NCI-H2196 treated with DMSO at 0.1 percent for 48 hours (cell line): Measurements from ENCODE around the gene IL1RAPL2.
"Not testable (repeated sequence)": the region's sequence is repeated elsewhere in the genome, so short reads cannot be mapped to it uniquely, and the experiment has no call there.

ENCODE experiments used
- DNase-seq: peaks from one replicate; lab custom pipeline; 2025; ENCODE audit not compliant: unreplicated experiment; lab: John Stamatoyannopoulos, UW

IL1RAPL2 gene

DNA sequence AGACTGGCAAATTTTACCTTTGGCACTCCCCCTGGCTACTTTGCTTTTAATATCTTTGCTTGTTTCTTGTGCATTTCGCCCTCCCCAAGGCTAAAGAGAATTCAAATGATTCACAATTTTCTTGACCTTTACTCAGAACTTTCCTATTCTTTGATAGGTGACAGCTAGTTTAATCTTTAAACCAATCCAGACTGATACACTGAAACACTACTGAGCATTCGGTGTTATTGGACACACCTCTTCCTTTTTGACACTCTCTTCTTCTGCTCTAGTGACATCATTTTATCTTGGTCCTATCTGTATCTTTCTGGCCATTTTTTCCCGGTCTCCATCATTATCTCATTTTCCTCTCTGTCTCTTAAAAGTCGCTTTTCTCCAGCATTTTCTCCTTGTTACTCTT, 103.1 kb downstream of the IL1RAPL2 start:
- no peak for DNase-seq

DNA sequence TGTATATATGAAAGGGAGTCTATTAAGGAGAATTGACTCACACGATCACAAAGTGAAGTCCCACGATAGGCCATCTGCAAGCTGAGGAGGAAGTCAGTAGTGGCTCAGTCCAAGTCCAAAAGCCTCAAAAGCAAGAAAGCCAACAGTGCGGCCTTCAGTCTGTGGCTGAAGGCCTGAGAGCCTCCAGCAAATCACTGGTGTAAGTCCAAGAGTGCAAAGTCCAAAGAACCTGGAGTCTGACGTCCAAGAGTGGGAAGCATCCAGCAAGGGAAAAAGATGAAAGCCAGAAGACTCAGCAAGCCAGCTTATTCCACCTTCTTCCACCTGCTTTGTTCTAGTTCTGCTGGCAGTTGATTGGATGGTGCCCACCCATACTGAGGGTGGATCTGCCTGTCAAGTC, 104.1 kb downstream of the IL1RAPL2 start:
- DNase-seq: no peak

DNA sequence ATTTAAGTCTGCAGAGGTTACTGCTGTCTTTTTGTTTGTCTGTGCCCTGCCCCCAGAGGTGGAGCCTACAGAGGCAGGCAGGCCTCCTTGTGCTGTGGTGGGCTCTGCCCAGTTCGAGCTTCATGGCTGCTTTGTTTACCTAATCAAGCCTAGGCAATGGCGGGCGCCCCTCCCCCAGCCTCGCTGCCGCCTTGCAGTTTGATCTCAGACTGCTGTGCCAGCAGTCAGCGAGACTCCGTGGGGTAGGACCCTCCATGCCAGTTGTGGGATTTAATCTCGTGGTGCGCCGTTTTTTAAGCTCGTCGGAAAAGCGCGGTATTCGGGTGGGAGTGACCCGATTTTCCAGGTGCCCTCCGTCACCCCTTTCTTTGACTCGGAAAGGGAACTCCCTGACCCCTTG, 111.5 kb downstream of the IL1RAPL2 start:
- DNase-seq: not testable (repeated sequence)

DNA sequence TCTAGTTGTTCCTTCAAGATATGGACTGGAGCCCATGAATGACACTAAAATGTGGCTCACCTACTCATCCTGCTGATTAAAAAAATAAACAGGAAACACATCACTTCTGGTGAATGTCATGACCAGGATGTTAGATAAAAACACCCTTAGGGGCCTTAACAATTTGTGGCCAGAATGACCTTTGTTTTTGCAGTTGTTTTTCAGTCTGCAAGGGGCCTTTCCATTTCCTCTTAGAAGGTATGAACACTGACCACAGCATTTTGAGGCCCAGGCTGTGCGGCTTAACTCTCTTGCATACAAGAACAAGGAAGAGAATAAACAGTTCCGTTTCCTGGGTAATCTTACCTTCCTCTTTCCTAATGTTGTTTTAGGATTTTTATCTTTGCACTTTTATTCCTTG, 113.2 kb downstream of the IL1RAPL2 start:
- DNase-seq: no peak

DNA sequence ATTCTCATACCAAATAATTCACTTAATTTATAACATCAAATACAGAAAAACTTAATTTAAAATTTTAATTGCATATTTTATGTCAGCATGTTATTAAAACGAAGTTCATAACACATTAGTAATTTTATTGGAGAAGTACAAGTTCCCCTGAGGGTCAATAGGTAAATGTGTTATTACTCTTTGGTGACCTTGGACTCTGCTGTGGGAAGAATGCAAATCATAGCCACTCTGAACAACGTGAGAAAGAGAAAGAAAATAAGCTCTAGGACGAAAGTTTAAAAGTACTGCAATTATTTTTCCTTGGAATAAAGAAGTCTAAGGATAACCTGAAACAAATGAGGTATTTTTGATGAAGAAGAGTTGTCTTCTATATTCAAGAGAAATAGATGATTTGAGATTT, 115.2 kb downstream of the IL1RAPL2 start:
- DNase-seq: no peak

DNA sequence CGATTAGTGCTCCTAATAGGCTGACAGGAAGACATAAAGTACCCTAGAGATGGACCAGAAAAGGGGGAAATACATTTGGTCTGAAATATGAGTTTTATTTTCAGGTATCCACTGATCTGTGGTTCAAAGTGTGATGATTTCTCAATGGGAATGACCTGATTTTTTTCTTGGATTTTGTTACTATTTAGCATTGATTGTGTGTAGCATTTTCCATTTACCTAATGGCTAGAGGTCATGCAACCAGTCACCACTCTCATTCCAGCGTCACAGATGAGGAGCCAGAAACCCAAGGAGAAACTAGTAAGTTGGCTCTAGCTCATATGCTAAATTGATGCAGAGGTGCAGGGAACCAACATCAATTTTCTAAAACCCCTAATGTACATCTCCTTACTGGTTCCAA, 118.1 kb downstream of the IL1RAPL2 start:
- DNase-seq: no peak

DNA sequence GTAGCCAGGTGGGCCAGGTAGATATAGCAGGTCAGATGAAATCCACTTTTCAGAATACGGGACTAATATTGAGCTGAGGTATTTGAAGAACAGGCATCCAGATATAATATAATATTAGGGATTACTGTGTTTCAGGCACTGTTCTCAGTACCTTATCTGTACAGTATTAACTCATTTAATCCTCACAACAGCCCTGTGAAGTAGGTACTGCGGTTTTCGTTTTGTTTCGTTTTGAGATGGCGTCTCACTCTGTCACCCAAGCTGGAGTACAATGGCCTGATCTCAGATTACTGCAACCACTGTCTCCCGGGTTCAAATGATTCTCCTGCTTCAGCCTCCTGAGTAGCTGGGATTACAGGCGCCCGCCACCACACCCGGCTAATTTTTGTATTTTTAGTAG, 129.6 kb downstream of the IL1RAPL2 start:
- DNase-seq: no peak

DNA sequence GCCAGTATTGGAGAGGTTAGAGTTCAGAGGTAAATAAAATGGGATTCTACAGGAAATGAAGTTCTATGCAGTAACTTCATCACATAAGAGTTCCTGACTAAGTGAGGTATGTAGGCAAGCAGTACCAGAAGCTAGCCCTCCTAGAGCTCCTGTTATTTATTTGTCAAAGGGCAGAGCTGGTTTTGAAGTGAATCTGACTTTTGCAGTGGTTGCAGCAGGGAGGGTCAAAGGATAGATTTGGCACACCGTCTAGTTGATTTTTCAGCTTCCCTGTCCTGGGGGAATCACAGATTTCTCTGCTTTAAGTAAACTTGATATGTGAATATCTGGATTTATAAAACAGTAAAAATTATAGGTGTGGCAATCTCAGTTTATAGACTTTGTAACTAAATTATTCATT, 130.7 kb downstream of the IL1RAPL2 start:
- DNase-seq: no peak

DNA sequence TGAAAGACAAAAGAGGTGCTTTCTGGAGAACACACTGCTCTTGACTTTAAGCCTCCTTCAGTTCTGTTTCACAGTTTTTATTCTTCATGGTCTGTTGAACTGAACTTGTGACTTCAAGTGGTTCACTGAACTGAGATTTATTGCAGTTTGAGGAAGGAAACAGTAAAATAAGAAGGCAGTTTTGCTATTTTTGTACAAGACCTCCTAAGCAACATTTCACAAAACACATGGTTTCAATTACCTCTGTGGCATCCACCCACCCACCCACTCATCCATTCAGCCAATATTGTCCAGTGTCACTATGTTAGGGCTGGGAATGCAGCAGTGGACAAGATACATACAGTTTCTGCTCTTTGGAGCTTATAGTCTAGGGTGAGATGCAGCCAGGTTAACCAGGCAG, 131.3 kb downstream of the IL1RAPL2 start:
- no peak for DNase-seq

DNA sequence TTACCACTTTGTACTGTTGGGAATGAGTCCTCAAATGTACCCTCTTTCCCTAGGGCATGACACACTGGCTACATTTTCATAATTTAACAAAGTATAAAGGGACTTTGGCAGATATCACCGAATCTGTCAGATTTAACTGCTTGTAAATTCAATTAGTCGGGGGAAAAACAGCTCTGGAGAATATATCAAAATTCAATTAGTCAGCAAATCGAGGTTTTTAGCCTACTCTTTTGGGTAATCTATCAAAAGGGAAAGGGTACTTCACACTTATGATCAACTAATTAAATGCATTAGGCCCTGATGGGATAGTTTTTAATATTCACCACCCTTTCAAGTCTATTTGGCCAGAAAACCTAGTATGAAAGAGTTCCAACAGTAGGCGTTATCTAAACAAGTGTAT, 141.0 kb downstream of the IL1RAPL2 start:
- DNase-seq: no peak

DNA sequence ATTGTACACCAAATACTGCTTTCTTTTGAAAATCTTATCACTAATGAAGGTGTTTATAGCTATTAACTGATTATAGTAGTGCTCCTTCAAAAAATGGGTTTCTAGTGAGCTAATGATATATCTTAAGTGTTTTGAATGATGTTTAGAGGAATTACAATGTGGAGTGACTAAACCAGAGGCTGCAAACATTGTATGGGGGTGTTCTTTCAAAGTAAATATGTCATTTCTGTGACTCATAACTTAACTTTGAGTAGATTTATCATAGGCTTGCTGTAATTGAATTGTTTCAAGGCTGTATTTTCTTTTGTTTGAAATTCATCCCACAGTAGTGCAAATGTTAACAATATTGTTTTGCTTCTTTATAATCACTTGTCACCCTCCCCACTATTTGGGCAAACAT, 141.6 kb downstream of the IL1RAPL2 start:
- DNase-seq: no peak

DNA sequence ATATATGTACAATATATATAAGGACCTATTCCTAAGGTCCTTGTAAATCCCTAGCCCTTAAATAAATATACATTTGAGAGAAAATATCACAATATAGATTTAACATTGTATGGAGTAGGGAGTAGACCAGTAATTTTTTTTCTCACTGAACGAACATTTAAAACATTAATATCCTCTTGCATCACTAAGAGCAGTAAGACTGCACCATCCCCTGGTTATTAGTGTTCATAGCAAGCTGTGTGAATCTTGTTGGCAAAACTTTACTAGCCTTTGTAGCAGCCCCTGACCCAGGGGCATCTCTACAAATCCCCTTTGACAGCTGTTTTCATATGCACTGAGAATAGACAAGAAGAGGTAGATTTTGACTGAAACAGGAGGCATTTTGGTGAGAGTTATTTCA, 146.5 kb downstream of the IL1RAPL2 start:
- no peak for DNase-seq

DNA sequence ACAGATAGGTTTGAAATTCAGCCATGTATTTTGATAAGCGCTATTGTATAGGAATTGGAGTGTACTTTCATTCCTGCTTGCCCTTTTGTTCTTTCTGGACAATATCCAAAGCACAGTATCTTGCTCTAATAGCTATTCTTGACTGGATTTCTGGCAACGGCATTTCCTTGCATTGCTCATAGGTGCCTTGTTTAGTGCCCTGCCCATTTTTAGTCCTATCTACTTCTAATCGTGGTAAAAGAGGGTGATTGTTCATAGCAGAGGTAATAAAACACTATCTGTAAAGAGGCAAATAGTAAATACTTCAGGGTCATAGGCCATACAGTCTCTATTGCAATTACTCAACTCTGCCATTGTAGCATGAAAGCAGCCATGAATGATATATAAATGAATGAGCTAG, 155.9 kb downstream of the IL1RAPL2 start:
- no peak for DNase-seq

DNA sequence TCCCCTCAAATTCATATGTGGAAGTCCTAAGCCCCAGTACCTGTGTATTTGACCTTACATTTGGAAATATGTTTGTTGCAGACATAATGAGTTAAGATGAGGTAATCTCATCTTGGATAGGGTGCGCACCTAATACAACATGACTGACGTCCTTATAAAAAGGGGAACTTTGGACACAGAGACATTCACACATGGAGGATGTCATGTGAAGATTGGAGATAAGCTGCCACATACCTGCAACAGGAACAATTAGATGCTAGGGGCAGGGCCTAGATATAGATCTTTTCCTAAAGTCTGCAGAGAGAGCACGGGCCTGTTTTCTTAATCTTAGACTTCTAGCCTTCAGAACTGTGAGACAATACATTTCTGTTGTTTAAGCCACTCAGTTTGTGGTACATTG, 162.5 kb downstream of the IL1RAPL2 start:
- DNase-seq: no peak

DNA sequence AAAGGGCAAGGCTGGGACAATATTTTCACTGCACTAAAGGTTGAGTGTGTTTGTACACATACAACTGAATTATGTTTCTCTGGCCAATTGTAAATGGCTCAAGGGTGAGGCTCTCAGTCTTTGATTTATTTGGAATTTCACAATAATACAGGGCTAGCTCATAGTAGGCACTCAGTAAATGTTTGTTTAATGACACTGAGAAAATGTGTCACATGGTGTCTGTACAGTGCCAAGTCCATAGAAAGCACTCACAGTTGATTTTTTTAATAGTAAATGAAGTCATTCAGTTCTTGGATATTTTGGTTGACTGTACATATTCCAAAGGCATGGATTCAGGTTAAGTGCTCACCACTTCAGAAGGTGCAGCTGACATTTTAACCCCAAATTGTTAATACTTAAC, 176.4 kb downstream of the IL1RAPL2 start:
- no peak for DNase-seq

DNA sequence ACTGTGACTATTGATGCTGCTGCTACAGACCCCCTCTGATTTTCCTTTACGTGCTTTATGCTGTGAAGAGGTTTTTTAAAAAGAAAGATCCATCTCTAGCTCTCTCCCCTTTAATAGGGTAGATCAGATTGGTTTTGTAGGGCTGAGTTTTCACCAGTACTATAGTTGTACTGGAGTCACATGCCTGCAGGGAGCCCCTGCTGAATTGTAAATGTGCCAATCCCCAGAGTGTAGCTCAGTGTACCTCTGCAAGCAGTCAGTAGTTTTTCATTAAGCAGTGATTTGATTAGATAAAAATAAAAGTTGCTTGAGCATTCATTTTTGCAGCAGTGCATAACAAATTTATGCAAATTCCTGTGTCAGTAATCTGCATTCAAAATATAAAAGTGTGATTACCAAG, 179.2 kb downstream of the IL1RAPL2 start:
- no peak for DNase-seq

DNA sequence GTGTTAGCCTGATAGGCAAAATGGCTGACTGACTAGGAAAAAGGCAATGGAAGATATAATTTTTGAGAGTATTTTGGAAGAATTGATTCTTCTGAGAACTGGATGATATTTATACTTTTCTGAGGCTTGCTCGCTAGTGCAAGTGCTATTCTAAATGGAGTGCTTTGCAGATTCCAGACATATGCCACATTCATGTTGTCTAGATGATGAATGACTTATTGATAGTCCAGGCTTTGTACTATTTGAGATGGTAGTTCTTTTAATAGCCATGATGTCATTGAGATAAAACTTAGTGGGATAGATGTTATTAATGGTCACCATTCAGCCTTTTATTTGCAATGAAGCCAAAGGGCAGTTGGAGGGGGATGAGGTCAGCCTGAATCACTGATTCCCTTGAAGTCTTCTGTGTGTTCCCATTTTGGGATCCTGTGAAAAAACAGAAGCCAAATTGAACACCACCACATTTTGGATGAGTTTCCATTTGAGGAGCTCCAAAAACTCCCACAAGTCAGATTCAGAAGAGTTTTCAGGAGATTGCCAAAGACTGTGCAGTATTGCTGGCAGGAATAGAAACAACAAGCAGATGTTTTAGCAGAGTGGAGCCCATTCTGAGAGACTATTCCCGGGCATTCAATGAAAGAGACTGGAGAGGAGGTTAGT, 184.1 kb downstream of the IL1RAPL2 start:
- no peak for DNase-seq

DNA sequence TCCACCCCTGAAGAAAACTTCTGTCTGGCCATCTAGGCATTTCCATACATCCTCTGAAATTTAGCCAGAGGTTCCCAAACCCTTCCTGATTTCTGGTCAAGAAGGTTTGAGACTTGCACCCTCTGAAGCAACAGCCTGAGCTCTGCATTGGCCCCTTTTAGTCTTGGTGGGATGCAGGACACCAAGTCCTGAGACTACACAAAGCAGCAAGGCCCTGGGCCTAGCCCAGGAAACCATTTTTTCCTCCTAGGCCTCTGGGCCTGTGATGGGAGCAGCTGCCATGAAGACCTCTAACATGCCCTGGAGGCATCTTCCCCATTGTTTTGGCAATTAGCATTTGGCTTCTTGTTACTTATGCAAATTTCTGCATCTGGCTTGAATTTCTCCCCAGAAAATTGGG, 196.6 kb downstream of the IL1RAPL2 start:
- DNase-seq: no peak

DNA sequence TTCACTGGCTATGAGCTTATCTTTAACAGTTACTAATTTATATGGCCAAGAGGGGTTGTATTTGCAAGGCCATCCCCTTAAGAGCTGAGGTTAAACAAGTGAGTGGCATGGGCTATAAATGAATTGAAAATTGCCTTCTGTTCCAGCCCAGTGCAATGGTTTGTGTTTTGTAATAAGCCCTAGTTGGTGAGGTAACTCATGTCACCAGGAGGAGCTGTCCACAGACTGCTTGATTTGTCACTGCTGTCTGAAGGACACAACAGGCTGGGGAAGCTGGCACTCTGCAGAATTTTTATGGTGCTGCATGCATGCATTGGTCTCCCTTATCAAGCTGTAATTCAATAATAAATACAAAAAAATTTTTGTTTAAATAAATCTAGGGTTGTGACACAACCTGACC, 223.8 kb downstream of the IL1RAPL2 start:
- no peak for DNase-seq

DNA sequence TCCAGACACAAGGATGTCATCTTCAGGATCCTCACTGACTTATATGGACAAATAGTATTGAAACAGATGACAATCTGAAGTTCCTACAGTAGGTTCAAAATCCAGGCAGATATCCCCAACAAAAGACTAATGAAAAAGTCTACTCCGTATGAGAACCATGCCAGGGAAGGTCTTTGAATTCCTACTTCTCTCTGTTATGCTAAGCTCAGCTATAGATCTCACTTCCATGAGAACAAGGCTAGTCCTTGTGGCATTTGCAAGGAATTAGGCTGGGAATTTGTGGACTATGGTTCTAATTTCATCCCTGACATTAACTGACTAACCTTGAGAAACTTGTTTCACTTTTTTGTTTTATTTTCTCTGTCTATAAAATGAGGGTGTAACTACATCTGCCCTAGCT, 229.8 kb downstream of the IL1RAPL2 start:
- DNase-seq: no peak

DNA sequence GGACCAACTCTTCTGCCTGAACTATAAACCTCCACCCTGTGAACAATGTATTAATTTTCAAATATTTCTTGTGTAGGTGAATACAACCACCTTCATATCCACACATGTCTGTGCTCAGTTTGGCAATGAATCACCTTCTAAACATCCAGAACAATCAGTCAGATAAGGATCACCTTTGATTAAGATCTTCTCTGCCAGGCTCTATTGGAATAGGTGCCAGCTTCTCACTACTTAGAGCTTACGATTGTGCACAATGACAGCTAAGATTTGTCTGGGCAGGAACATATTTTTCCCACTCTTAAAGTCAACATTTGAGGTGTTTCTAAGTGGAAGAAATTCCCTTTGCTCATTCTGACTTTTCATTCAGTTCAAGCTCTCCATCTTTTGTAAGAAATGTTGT, 237.2 kb downstream of the IL1RAPL2 start:
- DNase-seq: no peak

DNA sequence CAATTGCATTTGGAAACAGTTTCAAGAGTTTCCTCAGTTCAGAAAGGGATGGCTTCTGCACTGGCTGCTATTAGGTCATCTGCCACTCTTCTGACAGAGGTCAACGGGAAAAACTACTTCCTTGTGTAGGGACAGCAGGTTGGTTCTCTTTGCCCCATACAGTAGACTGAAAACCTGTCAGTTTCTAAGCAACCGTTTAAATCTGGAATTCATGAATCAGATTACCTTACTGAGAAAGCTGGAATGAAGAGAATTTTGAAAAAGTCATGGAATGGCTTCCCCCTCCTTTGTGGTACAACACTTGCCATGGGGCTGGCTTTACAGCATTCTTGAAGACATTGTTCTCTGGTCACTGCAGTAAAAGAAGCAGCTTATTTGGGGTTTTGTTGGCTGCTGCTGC, 240.3 kb downstream of the IL1RAPL2 start:
- DNase-seq: no peak

DNA sequence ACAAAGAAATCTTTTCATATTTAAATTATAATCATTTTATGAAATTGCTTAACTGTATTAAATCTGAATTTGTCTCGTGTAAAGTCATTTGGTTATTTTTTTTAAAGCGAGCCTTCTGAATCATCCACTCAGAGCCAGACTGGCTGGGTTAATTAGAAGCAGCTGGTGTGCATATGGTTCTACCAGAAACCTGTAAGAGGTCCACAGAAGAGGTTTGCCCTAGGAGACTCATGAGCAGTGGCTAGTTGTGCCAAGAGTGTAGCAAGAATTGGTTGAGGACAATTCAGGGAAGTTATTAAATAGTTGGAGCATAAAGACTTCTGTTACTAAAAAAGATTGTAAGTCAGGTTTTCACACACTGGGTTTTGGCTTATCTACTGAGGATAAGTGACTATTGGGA, 267.4 kb downstream of the IL1RAPL2 start:
- DNase-seq: no peak

DNA sequence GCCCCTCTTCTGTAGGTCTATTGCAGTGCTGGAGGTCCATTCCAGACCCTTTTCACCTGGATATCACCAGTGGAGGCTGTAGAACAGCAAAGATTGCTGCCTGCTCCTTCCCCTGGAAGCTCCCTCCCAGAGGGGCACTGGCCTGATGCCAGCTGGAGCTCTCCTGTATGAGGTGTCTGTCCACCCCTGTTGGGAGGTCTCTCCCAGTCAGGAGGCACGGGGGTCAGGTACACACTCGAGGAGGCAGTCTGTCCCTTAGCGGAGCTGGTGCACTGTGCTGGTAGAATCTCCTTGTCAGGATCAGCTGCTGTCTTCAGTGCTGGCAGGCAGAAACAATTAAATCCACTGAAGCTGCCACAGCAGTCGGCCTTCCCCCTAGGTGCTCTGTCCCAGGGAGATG, 276.6 kb downstream of the IL1RAPL2 start:
- DNase-seq: no peak
